GF-D8 (cell line): ENCODE data around the gene PITPNM3.
"Not testable (repeated sequence)": the region's sequence is repeated elsewhere in the genome, so short reads cannot be mapped to it uniquely, and the experiment has no call there.

Experiments used
- DNase-seq: peaks from one replicate; lab custom pipeline; 2025; lab: John Stamatoyannopoulos, UW

Gene PITPNM3

DNA sequence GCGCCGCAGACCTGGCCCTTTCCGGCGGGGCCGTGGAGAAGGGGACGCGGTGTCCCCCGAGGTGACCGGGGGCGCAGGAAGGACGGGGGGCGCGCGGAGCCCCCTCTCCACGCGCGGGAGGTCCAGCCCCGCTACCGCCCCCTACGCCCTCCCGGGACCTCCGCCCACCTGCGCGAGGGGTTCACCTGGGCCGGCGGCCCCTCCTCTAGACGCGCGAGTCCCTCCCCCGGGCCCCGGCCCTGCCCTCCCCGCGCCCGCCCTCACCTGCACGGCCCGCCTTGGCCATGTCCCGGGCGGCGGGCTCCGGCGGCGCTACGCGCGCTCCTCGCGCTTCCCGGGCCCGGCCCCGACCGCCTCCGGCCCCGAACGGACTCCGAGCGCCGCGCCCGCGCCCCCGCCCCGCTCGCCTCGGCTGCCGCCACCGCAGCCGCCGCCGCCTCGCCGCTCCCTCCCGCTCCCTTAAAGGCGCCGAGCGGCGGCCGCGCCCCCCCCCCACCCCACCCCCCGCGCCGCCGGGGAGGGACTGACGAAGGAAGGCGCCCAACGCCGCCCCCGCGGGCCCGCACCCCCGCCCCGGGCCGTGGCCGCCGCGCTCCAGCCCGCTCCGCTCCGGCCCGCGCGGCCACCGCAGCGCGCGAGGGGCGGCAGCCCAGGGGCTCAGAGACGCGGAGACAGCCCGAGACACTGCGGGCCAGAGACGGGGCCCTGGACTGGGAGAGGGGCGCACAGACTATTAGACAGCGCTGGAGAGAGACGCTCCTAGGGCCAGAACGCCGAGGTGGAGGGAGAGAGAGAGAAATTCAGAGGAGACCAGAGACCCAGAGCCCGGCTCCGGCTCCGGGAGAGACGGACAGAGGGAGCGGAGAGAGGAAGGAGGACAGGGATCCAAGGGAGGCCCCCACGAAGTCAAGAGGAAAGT lies at the start of gene PITPNM3:
Gene PITPNM3 (minus strand): TSS at position 435 of the 919 bp plus-strand sequence. CDS start 149 bp downstream, at position 286.
- DNase-seq, result no peak

DNA sequence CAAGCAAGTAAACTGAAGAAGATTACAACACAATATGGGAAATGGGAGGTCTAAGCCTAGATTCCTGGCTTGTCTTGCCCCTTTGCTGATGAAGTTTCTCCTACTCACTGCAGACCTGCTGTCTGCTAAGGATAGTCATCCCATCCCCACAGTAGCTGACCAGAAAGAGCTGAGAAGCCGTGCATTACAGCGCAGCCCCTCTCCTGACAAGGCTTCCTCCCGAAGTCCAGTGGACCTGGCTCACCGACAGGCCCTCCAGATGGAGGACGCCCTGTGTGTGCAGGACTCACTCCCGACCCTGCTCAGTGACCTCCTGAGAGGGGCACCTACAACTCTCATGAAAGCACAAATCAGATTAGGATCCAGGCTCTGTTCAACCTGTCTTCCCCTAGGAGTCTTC lies 48.8 kb upstream of the PITPNM3 start:
- no peak for DNase-seq

DNA sequence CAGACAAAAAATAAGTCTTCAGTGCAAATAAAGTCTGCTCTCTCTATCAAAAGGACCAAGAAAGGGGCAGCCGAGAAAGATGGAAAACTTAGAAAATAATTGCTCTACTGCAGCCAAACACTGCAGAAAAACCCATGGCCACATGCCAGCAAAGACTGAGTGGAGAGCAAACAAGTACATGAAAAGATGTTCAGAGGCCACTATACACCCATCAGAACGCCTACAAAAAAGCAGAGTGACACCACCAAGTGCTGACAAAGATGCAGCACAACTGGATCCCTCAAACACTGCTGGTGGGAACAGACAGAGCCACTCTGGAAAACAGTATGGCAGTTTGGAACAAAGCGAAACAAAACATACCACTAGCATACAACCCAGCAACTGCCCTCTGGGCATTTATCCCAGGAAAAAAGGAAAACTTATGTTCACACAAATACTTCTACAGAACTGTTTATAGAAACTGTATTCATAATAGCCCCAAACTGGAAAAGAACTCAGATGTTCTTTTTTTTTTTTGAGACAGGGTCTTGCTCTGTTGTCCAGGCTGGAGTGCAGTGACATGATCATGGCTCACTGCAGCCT lies 47.5 kb upstream of the PITPNM3 start:
- DNase-seq, result no peak

DNA sequence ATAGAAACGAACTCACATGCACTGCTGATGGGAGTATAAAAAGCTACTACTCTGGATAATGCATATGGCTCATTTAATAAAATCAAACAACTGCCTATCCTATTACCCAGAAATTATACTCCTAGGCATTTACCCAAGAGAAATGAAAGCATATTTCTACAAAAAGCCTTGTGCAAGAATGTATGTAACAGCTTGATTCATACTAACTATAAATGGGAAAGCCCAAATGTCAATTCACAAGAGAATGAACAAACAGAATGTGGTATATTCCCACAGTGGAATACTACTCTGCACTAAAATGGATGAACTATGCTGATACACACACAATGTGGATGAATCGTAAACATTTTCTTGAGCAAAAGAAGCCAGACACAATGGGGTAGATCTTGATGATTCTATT lies 45.8 kb upstream of the PITPNM3 start:
- DNase-seq, result no peak

DNA sequence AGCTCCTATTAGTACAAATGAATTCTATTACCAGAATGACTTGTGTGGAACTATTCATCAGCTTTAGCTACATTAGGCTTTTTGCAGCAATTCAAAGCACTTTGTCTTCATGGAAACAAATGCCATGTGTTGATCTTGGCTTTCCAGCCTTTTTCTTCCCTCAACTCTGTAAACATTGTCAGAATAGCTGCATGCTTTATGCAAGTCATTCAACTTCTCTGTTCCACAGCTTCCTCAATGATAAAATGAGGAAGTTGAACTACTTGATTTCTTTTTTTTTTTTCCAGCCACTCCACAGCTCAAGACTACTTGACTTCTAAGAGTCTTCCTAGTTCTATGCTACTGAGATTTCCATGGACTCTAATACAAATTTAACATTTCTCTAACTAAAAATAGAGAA lies 43.0 kb upstream of the PITPNM3 start:
- peak; percentile 65 for DNase-seq

DNA sequence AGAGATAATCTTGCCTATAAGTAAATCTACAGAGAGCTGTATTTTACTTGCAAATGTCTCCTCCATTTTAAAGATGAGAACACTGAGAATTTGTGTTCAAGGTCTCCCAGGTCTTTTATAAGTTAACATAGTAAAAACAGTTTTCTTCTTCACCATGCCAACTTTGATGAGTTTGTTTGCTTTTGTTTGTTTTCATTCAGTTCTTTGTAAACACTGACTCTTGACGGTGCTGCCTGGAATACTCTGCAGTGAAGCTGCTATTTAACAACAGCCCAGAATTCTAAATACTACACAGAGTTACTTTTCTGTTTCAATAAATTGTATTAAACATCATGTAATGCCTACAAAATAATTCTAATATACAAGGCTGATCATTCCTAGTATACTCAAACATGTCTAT lies 41.4 kb upstream of the PITPNM3 start:
- no peak for DNase-seq

DNA sequence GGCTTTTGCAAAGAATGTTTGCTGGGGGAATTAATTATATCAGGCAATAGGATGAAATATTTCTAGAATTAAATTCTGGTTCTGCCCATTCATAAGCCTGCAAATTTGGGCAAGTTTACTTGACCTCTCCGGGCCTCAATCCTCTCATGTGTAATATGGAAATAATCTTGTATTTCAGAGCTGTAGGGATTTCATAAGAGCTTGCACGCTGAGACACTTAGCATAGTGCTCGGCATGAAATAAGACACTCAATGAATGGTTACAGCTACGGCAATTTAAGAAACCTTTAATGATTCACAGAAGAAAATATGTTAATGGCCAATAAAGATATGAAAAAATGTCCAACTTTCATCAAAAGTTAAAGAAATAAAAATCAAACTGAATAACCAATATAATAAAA lies 40.6 kb upstream of the PITPNM3 start:
- no peak for DNase-seq

DNA sequence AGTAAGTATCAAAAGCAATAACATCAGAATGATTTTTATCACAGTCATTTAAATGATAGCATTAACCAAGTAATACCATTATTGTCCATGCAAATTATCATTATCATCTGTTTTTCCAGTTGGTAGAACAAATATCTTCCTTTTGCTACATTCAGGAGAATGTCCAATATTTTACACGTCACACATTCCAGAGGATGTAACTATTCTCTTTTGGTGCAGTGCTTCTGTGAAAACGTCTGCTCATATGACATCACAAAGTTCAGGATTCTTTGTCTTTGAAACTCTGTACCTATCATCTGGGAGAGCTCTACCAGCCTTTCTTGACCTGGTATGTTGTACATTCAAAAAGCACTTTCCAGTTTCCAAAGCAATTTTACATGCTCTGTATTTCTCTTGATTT lies 40.2 kb upstream of the PITPNM3 start:
- no peak for DNase-seq

DNA sequence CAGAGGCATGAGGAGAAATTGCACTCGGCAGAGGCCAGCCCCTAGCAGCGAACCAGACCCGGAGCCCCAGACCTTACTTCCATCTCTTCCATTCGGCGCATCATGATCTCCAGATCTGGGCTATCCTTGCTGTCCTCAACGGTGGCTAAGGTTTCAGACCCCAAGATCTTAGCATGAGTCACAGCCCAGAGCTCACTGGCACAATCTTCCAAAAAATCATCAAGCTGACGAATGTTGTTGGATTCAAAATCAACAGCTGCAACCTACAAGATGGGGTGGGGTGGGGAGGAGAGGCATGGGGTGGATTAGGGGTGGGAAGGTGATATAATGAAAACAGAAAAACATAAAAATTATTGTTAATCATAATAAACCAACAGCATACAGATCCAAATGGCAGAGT lies 39.7 kb upstream of the PITPNM3 start:
- no peak for DNase-seq

DNA sequence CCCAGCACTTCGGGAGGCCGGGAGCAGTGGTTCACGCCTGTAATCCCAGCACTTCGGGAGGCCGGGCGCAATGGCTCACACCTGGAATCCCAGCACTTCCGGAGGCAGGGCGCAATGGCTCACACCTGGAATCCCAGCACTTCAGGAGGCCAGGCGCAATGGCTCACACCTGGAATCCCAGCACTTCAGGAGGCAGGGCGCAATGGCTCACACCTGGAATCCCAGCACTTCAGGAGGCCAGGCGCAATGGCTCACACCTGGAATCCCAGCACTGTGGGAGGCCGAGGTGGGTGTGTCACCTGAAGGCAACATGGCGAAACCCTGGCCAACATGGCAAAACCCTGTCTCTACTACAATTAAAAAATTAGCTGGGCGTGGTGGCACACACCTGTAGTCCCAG lies 37.0 kb upstream of the PITPNM3 start:
- not testable (repeated sequence) for DNase-seq

DNA sequence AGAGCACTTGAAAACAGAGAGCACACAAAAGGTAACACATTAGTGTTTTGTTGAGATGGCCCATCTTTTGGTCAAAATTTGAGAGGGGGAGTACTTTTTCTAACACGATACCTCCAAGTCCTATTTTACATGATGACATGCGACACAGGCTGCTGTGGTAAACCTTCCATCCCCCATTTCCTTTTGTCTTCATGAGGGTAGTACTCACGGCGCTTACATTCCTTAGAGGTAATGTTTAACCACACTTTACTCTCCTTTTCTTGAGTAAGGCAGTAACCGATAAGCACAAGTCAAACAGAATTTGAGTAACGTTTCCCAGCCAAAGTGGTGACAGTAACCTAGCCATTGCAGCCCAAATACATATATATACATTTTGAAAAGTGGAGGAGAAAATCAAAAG lies 35.8 kb upstream of the PITPNM3 start:
- no peak for DNase-seq

DNA sequence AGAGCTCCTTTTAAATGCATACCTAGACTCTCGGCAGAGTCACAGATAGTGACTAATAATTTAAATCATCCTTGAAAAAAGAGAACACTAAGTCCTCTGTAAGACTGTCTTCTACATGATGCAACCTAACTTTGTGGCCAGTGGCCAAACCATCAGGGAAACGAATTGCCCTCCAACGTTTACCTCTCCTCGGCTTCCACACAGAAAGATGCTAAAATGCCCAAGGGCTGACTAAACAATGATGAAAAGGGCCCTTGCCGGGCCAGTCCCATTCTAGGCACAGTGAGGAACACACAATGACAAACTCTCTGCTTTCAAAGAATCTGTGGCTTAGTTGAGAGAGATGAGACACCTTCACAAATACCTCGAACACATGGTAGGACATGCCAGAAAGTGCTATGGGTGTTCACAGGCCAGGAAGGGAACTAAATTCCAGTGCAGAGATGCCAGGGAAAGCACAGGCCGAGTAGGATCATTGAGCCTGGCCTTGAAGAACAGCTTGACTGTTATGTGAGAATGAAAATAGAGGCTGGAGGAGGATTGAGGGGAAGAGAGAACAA lies 35.3 kb upstream of the PITPNM3 start:
- no peak for DNase-seq

DNA sequence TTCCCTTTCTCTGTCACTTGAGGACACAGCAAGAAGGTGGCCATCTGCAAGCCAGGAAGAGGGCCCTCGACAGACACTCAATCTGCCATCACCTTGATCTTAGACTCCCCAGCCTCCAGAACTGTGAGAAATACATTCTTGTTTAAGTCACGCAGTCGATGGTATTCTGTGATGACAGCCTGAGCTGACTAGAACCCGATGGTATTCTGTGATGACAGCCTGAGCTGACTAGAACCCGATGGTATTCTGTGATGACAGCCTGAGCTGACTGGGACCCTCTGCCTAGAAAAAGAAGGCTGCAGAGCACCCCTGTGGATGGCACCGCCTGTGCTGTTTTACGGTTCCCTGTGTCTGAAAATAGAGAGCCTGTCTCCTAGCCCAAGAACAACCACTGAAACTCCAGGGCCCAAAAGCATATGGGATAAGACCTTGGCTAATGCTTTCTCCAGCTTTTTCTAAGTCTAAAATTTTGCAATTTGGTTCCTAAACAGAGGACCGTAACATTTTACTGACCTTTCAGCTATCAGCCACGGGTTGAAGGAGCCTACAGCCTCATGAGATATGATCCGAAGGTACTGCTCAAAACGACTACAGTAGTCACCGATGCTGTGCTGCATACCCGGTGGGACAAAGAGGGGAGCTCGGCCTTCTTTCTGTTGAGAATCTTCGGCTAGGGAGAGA lies 33.1 kb upstream of the PITPNM3 start:
- no peak for DNase-seq

DNA sequence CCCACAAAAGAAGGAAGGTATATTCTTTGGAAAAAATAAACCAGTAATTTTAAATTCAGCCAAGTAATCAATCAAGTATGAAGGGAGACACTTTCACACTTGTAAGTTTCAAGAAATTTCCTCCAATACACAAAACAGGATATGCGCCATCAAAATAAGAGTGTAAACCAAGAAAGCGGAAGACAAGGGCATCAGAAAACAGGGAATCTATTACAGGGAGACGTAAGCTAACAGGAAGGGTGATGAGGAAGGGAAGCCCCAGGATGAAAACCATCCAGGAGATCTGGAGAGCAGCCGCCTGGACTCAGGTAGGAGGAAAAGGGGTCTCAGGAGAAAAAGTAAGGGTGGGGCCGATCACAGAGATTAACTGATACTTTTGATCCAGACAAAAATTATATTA lies 31.8 kb upstream of the PITPNM3 start:
- no peak for DNase-seq

DNA sequence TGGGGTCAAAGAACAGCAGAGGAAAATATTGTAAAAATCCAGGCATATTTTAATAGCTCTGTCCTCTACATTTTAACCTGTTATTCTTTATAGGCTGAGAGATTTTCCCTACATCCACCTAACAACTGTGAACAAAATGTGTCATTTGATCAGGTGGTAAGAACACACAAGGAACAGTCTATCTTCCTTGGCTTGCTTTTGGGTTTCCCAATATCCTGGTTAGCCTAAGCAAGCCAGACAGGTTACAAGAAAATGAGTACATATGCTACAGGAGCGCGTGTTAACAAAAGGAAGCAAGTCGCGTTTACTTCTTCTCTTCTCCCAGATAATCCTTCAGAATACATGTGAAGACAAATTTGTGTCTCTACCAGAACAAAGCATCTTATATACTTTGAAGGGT lies 31.0 kb upstream of the PITPNM3 start:
- no peak for DNase-seq

DNA sequence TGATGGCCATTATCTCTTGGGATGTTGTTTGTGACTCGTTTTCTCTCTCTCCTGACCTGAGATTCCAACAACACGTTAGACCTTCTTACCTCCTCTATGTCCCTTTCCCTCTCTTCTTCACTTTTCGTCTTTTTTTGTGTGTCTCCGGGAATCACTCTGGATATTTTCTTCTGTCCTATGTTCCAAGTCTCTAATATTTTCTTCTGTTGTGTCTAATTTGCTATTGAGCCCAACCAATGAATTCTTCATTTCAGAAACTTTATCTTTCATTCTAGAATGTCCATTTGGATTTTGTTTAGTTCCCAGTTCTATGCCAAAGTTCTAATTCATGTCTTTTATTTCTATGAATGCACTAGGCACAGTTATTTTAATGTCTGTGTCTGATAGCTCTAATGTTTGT lies 27.1 kb upstream of the PITPNM3 start:
- DNase-seq, result no peak

DNA sequence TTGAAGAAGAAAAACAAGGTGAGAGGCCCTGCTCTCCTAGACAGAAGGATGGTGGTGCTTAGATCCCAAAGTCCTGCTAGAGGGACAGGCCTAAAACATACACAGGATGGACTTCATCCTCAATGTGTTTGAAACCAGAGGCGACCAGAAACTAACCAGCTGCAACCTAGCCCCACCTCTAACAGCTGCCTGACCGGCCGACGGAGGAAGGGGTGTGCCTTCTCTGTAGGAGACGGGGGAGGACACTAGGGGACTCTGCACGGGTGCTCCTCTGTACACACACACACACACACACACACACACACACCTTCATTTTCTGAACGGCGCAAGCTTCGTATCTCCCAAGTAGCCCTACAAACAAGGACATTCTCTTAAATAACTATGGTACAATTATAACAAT lies 24.3 kb upstream of the PITPNM3 start:
- no peak for DNase-seq

DNA sequence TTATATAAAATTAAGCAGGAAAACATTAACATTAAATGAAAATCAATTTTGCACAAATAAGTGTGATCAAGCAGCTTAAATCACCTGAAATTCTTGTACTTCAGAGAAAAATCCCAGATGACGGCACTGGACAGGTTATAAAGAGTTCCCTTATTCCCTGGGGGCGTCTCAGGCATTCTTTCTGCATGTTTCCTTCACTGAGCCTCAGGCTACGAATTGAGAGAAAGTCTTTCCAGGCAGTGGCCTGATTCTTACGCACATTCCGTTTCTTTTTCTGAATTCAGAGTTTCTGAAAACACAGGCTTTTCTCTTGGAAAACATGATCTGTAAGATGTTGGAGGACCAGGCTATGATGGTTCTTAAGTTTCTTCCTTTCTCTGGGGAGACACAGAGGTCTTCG lies 22.1 kb upstream of the PITPNM3 start:
- DNase-seq, result no peak

DNA sequence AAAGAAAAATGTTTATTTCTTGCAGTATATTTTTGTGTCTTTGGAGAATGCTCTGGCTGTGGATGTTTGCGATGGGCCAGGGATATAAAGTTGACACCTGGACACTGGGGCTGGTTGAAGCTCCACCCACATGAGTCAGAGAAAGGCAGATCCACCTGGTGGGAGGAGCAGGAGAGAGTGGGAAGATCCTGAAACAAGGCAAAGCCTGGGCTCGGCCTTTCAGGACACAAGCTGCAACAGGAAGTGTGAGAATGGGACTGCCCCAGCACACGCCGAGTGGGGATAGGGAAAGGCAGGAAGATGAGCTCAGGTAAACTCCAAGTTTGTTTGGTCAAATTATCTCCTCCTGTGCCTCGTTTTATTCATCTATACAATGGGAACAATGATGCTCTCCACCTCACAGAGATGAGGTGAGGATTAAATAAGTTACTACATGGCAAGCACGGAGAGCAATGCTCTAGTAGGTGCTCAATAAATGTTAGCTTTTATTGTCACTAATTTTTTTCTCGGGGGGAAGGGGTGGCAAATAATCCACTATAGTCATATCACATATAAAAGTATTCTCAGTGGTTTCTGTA lies 21.4 kb upstream of the PITPNM3 start:
- no peak for DNase-seq

DNA sequence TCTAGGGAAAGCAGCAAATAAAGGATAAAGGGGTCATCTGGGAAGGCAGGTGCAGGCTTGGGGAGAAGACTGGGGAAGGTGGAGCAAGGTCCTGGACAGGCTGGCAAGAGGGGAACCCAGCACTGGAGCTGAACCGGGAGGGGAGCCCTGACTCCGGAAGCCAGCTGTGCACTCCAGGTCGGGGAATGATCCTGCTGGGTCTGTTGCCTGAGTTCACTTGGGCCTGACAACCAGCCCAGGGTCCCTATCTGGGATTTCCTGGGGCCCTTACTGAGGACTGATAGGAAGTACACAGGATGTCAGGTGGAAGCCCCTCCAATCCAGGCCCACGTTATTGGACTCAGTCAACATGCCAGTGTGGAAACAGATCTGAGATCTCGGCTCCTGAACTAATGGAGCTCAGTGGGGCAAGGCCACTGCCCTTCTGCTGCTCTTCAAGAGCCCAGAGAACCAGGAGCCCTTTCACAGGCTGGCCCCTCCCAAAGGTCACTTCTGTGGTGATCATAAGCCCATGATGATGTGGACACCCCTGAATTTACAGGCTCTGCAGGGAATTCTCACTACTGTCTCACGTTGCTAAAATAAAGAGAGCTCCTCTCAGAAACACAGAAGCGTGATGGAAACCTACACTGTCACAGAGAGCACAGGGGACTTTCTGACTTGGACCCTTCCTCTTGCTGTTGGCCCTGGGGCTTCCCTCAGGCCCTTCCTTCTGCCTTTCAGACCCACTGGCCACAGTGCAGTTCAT lies 19.9 kb upstream of the PITPNM3 start:
- DNase-seq, result no peak

DNA sequence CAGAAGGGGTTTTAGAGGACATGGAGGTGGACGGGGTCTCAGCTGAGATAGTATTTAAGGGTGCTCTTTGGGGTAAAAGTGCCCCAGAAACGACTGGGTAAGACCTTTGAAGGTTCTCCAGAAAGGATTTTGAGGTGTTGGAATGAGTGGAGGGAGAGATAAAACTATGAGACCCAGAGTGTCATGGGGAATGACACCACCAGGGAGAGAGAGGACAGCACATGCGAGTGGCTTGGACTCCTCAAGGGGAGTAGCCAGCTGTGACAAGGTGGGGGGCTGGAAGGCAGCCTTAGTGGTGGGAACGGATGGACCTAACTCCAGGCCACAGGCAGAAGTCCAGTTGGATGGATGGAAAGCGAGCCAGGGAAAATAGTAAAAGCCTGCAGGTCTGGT lies 19.2 kb upstream of the PITPNM3 start:
- no peak for DNase-seq
